Left lung (tissue), 10 donors: Measurements from ENCODE around the gene SCMH1. TPM values are rescaled to one million over a fixed set of nuclear protein-coding genes. Genes with fewer than 3 reads are reported as not detected.

Source experiments
- ATAC-seq: fragments of 200-7000 bp; cut with Tn5 transposase; one replicate; pipeline ENCODE4 v1.9.1; 2020; ENCODE audit warnings: moderate library complexity
- DNase-seq, 4 donors: peaks; one replicate each; pipeline ENCODE4 v3.0.0-alpha.2; 2013 to 2020
- H3K27ac ChIP-seq, 2 donors: fragments of 200-600 bp; sonication (generic) in 1 of 2; one replicate each; pipeline versions ENCODE4 v1.5.0 to v1.8.0; 2020 to 2021
- H3K27me3 ChIP-seq, 2 donors: fragments of 200-600 bp; sonication (generic) in 1 of 2; one replicate each; pipeline versions ENCODE4 v1.5.0 to v1.8.0; 2020 to 2021
- H3K36me3 ChIP-seq, 2 donors: fragments of 200-600 bp; sonication (generic) in 1 of 2; one replicate each; pipeline versions ENCODE4 v1.5.0 to v1.8.0; 2020 to 2021
- H3K4me1 ChIP-seq, 2 donors: fragments of 200-600 bp; one replicate each; pipeline ENCODE4 v1.8.0; 2021
- H3K4me3 ChIP-seq, 2 donors: fragments of 200-600 bp; sonication (generic) in 1 of 2; one replicate each; pipeline versions ENCODE4 v1.5.0 to v1.8.0; 2020 to 2021; ENCODE audit warnings: mild to moderate bottlenecking in 1 of 2
- H3K9me3 ChIP-seq, 2 donors: fragments of 200-600 bp; sonication (generic) in 1 of 2; one replicate each; pipeline versions ENCODE4 v1.5.0 to v1.8.0; 2020 to 2021
- intact Hi-C, 2 donors: fragments of 100-400 bp; cut with DNase I; formaldehyde crosslinking; loops; one replicate each; pipeline versions ENCODE4 v1.11.2 to v1.14.2; 2022
- polyA plus RNA-seq, 6 donors: library from polyadenylated mRNA; unstranded; fragments of 120-200 nt; gene quantifications; one replicate each; pipeline ENCODE4 v1.2.1, GENCODE V29; 2013; ENCODE audit not compliant: insufficient read length in 6 of 6
- total RNA-seq, 2 donors: library from RNA; stranded (reverse); fragmentation: NEBNext Ultra II Directional; extraction: Animal tissue kit (Norgen Biotek cat#: 25700); gene quantifications; one replicate each; pipeline ENCODE4 v1.2.1, GENCODE V29; 2021
- TF ChIP-seq, protein P1 (sequence below), 2 donors: fragments of 200-600 bp; sonication (generic) in 1 of 2; IDR thresholded peaks; one replicate each; pipeline versions ENCODE4 v1.5.0 to v1.8.0; 2021; ENCODE audit warnings: antibody characterized with exemption in 2 of 2
- donor health status: DM: no; HTN: yes; CAD: no.
- donor health status: DM: no; HTN: no; CAD: no.

SCMH1 gene
- total and polyA plus RNA-seq, 8 donors = 27.8 to 56.1 (median 44.3) TPM

DNA sequence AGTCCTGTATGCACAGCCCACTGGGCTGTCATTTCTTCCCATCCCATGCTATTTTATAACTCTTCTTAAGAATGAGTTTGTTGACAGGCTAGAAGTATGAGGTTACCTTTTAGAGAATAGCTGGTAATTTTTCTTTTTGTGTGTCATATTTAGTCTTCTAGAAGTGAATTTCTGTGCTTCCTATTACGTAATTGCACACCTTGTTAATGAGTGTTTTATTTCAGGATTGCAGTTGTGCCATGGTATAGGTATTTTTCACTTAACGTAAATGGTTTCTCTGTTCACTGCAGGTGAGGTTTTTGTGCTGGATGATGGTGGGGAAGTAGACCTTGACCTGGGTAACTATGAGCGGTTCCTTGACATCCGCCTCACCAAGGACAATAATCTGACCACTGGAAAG lies 257.6 kb downstream of the SCMH1 start:
- intact Hi-C loops = no loop called here
- TF ChIP-seq, protein P1, sequence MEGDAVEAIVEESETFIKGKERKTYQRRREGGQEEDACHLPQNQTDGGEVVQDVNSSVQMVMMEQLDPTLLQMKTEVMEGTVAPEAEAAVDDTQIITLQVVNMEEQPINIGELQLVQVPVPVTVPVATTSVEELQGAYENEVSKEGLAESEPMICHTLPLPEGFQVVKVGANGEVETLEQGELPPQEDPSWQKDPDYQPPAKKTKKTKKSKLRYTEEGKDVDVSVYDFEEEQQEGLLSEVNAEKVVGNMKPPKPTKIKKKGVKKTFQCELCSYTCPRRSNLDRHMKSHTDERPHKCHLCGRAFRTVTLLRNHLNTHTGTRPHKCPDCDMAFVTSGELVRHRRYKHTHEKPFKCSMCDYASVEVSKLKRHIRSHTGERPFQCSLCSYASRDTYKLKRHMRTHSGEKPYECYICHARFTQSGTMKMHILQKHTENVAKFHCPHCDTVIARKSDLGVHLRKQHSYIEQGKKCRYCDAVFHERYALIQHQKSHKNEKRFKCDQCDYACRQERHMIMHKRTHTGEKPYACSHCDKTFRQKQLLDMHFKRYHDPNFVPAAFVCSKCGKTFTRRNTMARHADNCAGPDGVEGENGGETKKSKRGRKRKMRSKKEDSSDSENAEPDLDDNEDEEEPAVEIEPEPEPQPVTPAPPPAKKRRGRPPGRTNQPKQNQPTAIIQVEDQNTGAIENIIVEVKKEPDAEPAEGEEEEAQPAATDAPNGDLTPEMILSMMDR (IDR thresholded peaks at IDR 0.05) = no peak
- DNase-seq = no peak
- ATAC-seq = no peak
- no peaks in the 10 kb centered on the region for H3K27me3 ChIP-seq
- peaks cover 13 to 48% of the 10 kb centered on the region in 2 donors for H3K4me1 ChIP-seq
- H3K36me3 ChIP-seq = peaks cover 0 to 61% of the 10 kb centered on the region in 2 donors
- H3K9me3 ChIP-seq = no peaks in the 10 kb centered on the region
- no peak overlapping the region for H3K27ac ChIP-seq
- no peak overlapping the region for H3K4me3 ChIP-seq

DNA sequence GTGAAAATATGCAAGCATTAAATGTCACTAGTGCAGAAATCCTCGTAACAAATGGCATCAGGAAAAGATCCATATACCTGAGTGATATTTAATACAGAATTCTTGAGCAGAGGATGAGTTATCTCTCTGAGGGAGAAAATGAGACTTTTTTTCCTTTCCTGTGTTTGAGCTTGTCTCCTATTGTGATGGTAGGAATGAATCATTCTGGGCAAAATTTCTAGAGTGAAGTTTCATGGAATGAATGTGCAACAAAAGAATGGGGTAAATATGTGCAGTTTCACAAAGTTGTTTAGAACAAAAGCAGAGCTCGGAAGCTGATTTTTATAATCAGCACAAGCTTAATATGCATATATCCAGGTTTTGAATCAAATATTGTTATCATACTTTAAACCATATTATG lies 258.0 kb downstream of the SCMH1 start:
- H3K4me3 ChIP-seq = no peak overlapping the region
- peaks cover 13 to 50% of the 10 kb centered on the region in 2 donors for H3K4me1 ChIP-seq
- no peak overlapping the region for H3K27ac ChIP-seq
- intact Hi-C loops = no loop called here
- TF ChIP-seq, protein P1 (IDR thresholded peaks at IDR 0.05) = no peak
- no peaks in the 10 kb centered on the region for H3K9me3 ChIP-seq
- no peak for ATAC-seq
- no peaks in the 10 kb centered on the region for H3K27me3 ChIP-seq
- DNase-seq = no peak
- H3K36me3 ChIP-seq = peaks cover 0 to 56% of the 10 kb centered on the region in 2 donors

DNA sequence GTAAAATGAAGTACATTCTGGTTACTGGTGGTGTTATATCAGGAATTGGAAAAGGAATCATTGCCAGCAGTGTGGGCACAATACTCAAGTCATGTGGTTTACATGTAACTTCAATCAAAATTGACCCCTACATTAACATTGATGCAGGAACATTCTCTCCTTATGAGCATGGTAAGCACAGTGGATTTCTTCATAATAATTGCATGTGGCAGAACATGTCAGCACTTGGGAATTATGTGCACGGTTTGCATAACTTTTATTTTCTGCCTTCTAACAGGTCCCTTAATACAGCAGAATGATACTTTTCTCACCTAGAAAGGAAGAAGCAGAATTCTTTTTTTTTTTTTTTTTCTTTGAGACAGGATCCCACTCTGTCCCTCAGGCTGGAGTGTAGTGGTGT lies 258.8 kb downstream of the SCMH1 start:
- H3K9me3 ChIP-seq = no peaks in the 10 kb centered on the region

GRCh38 chr1:40982721-40983120 lies 259.4 kb downstream of the SCMH1 start:
- H3K9me3 ChIP-seq = no peaks in the 10 kb centered on the region
- no peak overlapping the region for H3K27ac ChIP-seq
- H3K36me3 ChIP-seq = peaks cover 0 to 43% of the 10 kb centered on the region in 2 donors
- H3K27me3 ChIP-seq = no peaks in the 10 kb centered on the region
- intact Hi-C loops = no loop called here
- TF ChIP-seq, protein P1 (IDR thresholded peaks at IDR 0.05) = no peak
- H3K4me1 ChIP-seq = peaks cover 13 to 55% of the 10 kb centered on the region in 2 donors
- no peak overlapping the region for H3K4me3 ChIP-seq
- ATAC-seq (no peak), DNase-seq (no peak)

More for the DNA sequence above, 258.8 kb downstream of the SCMH1 start:
- Histone ChIP-seq H3K27ac (no peak overlapping the region), H3K4me1 (peaks cover 13 to 55% of the 10 kb centered on the region in 2 donors), H3K36me3 (peaks cover 0 to 49% of the 10 kb centered on the region in 2 donors), H3K4me3 (no peak overlapping the region), H3K27me3 (no peaks in the 10 kb centered on the region)
- TF ChIP-seq, protein P1 (IDR thresholded peaks at IDR 0.05) = no peak
- ATAC-seq (no peak), DNase-seq (no peak)
- intact Hi-C loops = no loop called here

- peaks cover 0 to 35% of the 10 kb centered on the region in 2 donors for H3K36me3 ChIP-seq
- no peak overlapping the region for H3K27ac ChIP-seq
- DNase-seq (no peak), ATAC-seq (no peak)
- H3K27me3 ChIP-seq = no peaks in the 10 kb centered on the region
- peak overlapping the region in 1 of 2 donors; percentile 81 for H3K4me3 ChIP-seq
- no peaks in the 10 kb centered on the region for H3K9me3 ChIP-seq
- TF ChIP-seq, protein P1 (IDR thresholded peaks at IDR 0.05) = no peak
- H3K4me1 ChIP-seq = peaks cover 13 to 55% of the 10 kb centered on the region in 2 donors
- intact Hi-C loops = no loop called here
These were observed 260.2 kb downstream of the SCMH1 start for GRCh38 chr1:40981691-40982448.
